ENCODE measurements around the gene ZNF827. TPM values are rescaled to one million over a fixed set of nuclear protein-coding genes. Genes with fewer than 3 reads are reported as not detected.

The ZNF827 gene
- total and polyA plus RNA-seq, 8 donors = 3.8 to 13.8 (median 5.1) TPM

- Histone ChIP-seq H3K4me1 (no peaks in the 10 kb centered on the region), H3K27me3 (no peaks in the 10 kb centered on the region), H3K4me3 (no peak overlapping the region), H3K9me3 (no peaks in the 10 kb centered on the region), H3K36me3 (peaks cover 0 to 6% (median 3%) of the 10 kb centered on the region in 3 donors), H3K27ac (no peak overlapping the region)
- intact Hi-C loops (cut with DNase I) = no loop called here
- no peak for ATAC-seq
- no peak for DNase-seq
- WGBS, 2 donors = 89 to 91% methylated on average over 1 of the region's 1 CpG
- no peak for FAIRE-seq
- TF ChIP-seq CTCF (IDR thresholded peaks at IDR 0.05) = no peak
Observed at GRCh38 chr4:145757188-145757587, 181.4 kb downstream of the ZNF827 start.

- H3K36me3 ChIP-seq = peaks cover 0 to 6% (median 3%) of the 10 kb centered on the region in 3 donors
- 93 to 99% methylated on average over 1 of the region's 1 CpG for WGBS, 2 donors
- no peaks in the 10 kb centered on the region for H3K4me1 ChIP-seq
- no peak for FAIRE-seq
- intact Hi-C loops (cut with DNase I) = no loop called here
- H3K27ac ChIP-seq = no peak overlapping the region
- no peak for DNase-seq
- H3K4me3 ChIP-seq = no peak overlapping the region
- no peaks in the 10 kb centered on the region for H3K27me3 ChIP-seq
- no peaks in the 10 kb centered on the region for H3K9me3 ChIP-seq
- no peak for TF ChIP-seq CTCF (IDR thresholded peaks at IDR 0.05)
- no peak for ATAC-seq
Observed at GRCh38 chr4:145756244-145756643, 182.4 kb downstream of the ZNF827 start.

GRCh38 chr4:145755802-145756201 is 182.8 kb downstream of the ZNF827 start:
- Histone ChIP-seq H3K27ac (no peak overlapping the region), H3K27me3 (no peaks in the 10 kb centered on the region), H3K4me1 (no peaks in the 10 kb centered on the region), H3K36me3 (peaks cover 0 to 2% (median 1%) of the 10 kb centered on the region in 3 donors), H3K4me3 (no peak overlapping the region), H3K9me3 (no peaks in the 10 kb centered on the region)
- ATAC-seq = no peak
- 93 to 100% methylated on average over 2 of the region's 2 CpGs for WGBS, 2 donors
- intact Hi-C loops (cut with DNase I) = no loop called here
- FAIRE-seq = no peak
- no peak for DNase-seq
- no peak for TF ChIP-seq CTCF (IDR thresholded peaks at IDR 0.05)

GRCh38 chr4:145743641-145744040 is 195.0 kb downstream of the ZNF827 start:
- Histone ChIP-seq H3K4me1 (no peaks in the 10 kb centered on the region), H3K36me3 (no peaks in the 10 kb centered on the region), H3K27me3 (no peaks in the 10 kb centered on the region), H3K27ac (no peak overlapping the region), H3K4me3 (no peak overlapping the region), H3K9me3 (no peaks in the 10 kb centered on the region)
- no peak for ATAC-seq
- no peak for DNase-seq
- WGBS, 2 donors = 80 to 85% methylated on average over 2 of the region's 2 CpGs
- no peak for FAIRE-seq
- intact Hi-C loops (cut with DNase I) = no loop called here
- no peak for TF ChIP-seq CTCF (IDR thresholded peaks at IDR 0.05)

GRCh38 chr4:145740806-145741205 is 197.8 kb downstream of the ZNF827 start:
- no peak for TF ChIP-seq CTCF (IDR thresholded peaks at IDR 0.05)
- Histone ChIP-seq H3K27ac (no peak overlapping the region), H3K4me1 (peaks cover 5 to 6% (median 6%) of the 10 kb centered on the region in 3 donors), H3K9me3 (no peaks in the 10 kb centered on the region), H3K27me3 (no peaks in the 10 kb centered on the region), H3K36me3 (no peaks in the 10 kb centered on the region), H3K4me3 (no peak overlapping the region)
- ATAC-seq (no peak), FAIRE-seq (no peak), DNase-seq (no peak)
- intact Hi-C loops (cut with DNase I) = no loop called here
- 76 to 92% methylated on average over 2 of the region's 2 CpGs for WGBS, 2 donors
